RWPE2 (cell line): ENCODE results near the gene ALMS1.

ENCODE experiments used
- ATAC-seq: fragments of 200-7000 bp; cut with Tn5 transposase; 3 replicates; pipeline ENCODE4 v1.9.1; 2021; ENCODE audit warnings: low read depth
- DNase-seq: peaks from one replicate; pipeline ENCODE4 v3.0.0-alpha.2; 2020; ENCODE audit warnings: low spot score
- H3K27ac ChIP-seq: fragments of 450-650 bp; 2 replicates; pipeline ENCODE4 v1.5.1; 2017; ENCODE audit warnings: mild to moderate bottlenecking; ENCODE audit not compliant: poor library complexity, severe bottlenecking
- H3K27me3 ChIP-seq: fragments of 250-450 bp; sonication (Bioruptor Pico); 2 replicates; pipeline ENCODE4 v1.5.1; 2021; ENCODE audit warnings: mild to moderate bottlenecking, moderate library complexity; ENCODE audit not compliant: insufficient read depth, poor library complexity, severe bottlenecking
- H3K36me3 ChIP-seq: fragments of 250-450 bp; sonication (Bioruptor Pico); 2 replicates; pipeline ENCODE4 v1.5.1; 2020; ENCODE audit warnings: low read depth, mild to moderate bottlenecking, moderate library complexity
- H3K4me1 ChIP-seq: fragments of 250-450 bp; sonication (Bioruptor Pico); 2 replicates; pipeline ENCODE4 v1.5.1; 2021; ENCODE audit warnings: mild to moderate bottlenecking, moderate library complexity; ENCODE audit not compliant: insufficient read depth, poor library complexity, severe bottlenecking
- H3K4me3 ChIP-seq: fragments of 250-450 bp; sonication (Bioruptor Pico); 2 replicates; pipeline ENCODE4 v1.5.1; 2021; ENCODE audit warnings: mild to moderate bottlenecking, moderate library complexity; ENCODE audit not compliant: severe bottlenecking
- H3K9me3 ChIP-seq: fragments of 250-450 bp; sonication (Bioruptor Pico); 2 replicates; pipeline ENCODE4 v1.5.1; 2021; ENCODE audit warnings: mild to moderate bottlenecking, moderate library complexity; ENCODE audit not compliant: severe bottlenecking
- CTCF ChIP-seq: fragments of 450-650 bp; IDR thresholded peaks from one replicate; pipeline ENCODE4 v1.5.1; 2017; ENCODE audit warnings: mild to moderate bottlenecking, moderate library complexity; ENCODE audit not compliant: poor library complexity, severe bottlenecking

Gene ALMS1

DNA sequence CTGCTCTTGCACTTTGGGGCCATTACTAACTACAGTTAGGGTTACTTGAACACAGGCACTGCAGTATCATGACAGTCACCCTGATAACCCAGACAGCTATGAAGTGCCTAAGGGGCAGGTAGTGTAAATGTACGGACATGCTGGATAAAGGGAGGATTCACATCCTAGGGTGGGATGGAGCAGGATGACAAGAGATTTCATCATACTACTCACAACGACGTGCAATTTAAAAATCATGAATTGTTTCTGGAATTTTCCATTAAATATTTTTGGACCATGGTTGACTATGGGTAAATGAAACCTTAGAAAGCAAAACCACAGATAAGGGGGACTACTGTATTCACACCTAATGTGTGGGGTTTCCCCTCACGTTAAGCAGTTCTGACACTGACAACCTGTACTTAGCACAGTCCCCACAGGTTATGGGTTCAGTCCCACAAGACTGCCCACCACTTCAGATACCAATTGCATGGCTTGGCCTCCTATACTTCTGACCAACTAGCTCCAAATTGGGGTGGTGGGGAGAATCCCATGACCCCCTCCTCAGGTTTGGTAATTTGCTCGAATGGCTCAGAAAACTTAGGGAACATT is 180.7 kb downstream of the ALMS1 start:
- no peaks in the 10 kb centered on the region for H3K9me3 ChIP-seq
- H3K4me1 ChIP-seq = no peaks in the 10 kb centered on the region
- ATAC-seq (no peak), DNase-seq (no peak)
- no peak for TF ChIP-seq CTCF
- no peaks in the 10 kb centered on the region; the same call in 1 of the 2 replicates for H3K36me3 ChIP-seq
- no peak overlapping the region for H3K27ac ChIP-seq
- no peak overlapping the region for H3K4me3 ChIP-seq
- H3K27me3 ChIP-seq = no peaks in the 10 kb centered on the region

- Histone ChIP-seq H3K4me3 (no peak overlapping the region), H3K27ac (no peak overlapping the region), H3K27me3 (no peaks in the 10 kb centered on the region), H3K9me3 (no peaks in the 10 kb centered on the region), H3K36me3 (no peaks in the 10 kb centered on the region), H3K4me1 (no peaks in the 10 kb centered on the region)
- ATAC-seq (no peak), DNase-seq (no peak)
- no peak for TF ChIP-seq CTCF
Measured at GRCh38 chr2:73575261-73575660, 189.6 kb downstream of the ALMS1 start.

GRCh38 chr2:73582364-73582763 is 196.7 kb downstream of the ALMS1 start:
- no peak for TF ChIP-seq CTCF
- Histone ChIP-seq H3K27ac (no peak overlapping the region), H3K4me3 (no peak overlapping the region), H3K9me3 (no peaks in the 10 kb centered on the region), H3K36me3 (no peaks in the 10 kb centered on the region), H3K27me3 (no peaks in the 10 kb centered on the region), H3K4me1 (no peaks in the 10 kb centered on the region)
- ATAC-seq = no peak
- DNase-seq = no peak

DNA sequence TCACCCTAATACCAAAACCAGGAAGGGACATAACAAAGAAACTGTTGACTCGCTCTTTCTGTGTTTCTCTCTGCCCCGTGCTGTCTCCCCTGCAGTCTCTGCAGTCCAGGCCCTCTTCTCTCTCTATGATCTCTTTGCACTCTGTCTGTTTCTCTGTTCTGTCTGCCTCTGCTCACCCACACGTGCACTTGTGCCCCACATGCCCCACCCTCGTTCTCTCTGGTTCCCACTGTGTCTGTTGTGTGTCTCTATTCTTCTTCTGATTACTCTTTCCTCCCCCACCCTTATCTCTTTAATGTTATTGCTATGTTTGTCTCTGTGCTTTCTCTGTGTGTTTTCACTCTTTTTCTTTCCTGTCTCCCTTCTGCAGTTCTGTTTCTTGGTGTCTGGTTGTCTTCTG is 202.5 kb downstream of the ALMS1 start:
- no peaks in the 10 kb centered on the region for H3K36me3 ChIP-seq
- ATAC-seq = no peak
- DNase-seq = no peak
- H3K27ac ChIP-seq = no peak overlapping the region
- no peak overlapping the region for H3K4me3 ChIP-seq
- H3K9me3 ChIP-seq = no peaks in the 10 kb centered on the region
- H3K27me3 ChIP-seq = no peaks in the 10 kb centered on the region
- no peaks in the 10 kb centered on the region for H3K4me1 ChIP-seq
- TF ChIP-seq CTCF = no peak

DNA sequence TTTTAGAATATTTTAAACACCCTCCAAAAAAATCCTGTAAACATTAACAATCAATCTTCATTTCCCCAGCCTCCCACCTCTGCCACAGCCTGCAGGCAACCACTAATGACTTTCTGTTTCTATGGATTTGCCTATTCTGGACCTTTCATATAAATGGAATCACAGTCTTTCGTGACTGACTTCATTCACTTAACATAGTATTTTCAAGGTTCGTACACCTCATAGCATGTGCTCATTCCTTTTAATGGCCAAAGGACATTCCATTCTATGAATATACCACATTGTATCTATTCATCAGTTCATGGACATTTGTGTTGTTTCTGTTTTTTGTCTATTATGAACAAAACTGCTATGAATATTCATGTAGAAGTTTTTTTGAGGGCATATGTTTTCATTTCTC is 208.0 kb downstream of the ALMS1 start:
- ATAC-seq = no peak
- Histone ChIP-seq H3K36me3 (no peaks in the 10 kb centered on the region), H3K9me3 (no peaks in the 10 kb centered on the region), H3K27me3 (no peaks in the 10 kb centered on the region), H3K4me3 (no peak overlapping the region), H3K4me1 (no peaks in the 10 kb centered on the region), H3K27ac (no peak overlapping the region)
- DNase-seq = no peak
- no peak for TF ChIP-seq CTCF
